Activated T-cell treated with anti-CD3 and anti-CD28 coated beads, Interleukin-2, amount 50 U/mL, for 24 hours (primary cell): ENCODE measurements around the gene THSD1.
"Not testable (repeated sequence)": the region's sequence is repeated elsewhere in the genome, so short reads cannot be mapped to it uniquely, and the experiment has no call there.

Source experiments
- DNase-seq: peaks from one replicate; pipeline ENCODE4 v3.0.0-alpha.2; 2020
- H3K27ac Mint-ChIP-seq: 2 replicates; pipeline ENCODE4 v1.8.0; 2020; ENCODE audit warnings: mild to moderate bottlenecking, mixed read lengths
- H3K27me3 Mint-ChIP-seq: 2 replicates; pipeline ENCODE4 v1.8.0; 2020; ENCODE audit warnings: mixed read lengths
- H3K36me3 Mint-ChIP-seq: 2 replicates; pipeline ENCODE4 v1.8.0; 2020; ENCODE audit warnings: low read depth, mixed read lengths
- H3K4me1 Mint-ChIP-seq: 2 replicates; pipeline ENCODE4 v1.8.0; 2020; ENCODE audit warnings: low read depth, mixed read lengths
- H3K4me3 Mint-ChIP-seq: 2 replicates; pipeline ENCODE4 v1.8.0; 2020; ENCODE audit warnings: mild to moderate bottlenecking, moderate library complexity, mixed read lengths
- H3K9me3 Mint-ChIP-seq: 2 replicates; pipeline ENCODE4 v1.8.0; 2020; ENCODE audit warnings: mixed read lengths

THSD1 gene

GRCh38 chr13:52393572-52394357 lies 12.2 kb downstream of the THSD1 start:
- Mint-ChIP-seq H3K36me3 (no peaks in the 10 kb centered on the region), H3K27ac (no peak overlapping the region), H3K4me1 (no peaks in the 10 kb centered on the region), H3K27me3 (peaks cover 13% of the 10 kb centered on the region), H3K9me3 (no peaks in the 10 kb centered on the region), H3K4me3 (no peak overlapping the region)
- DNase-seq: no peak

- no peak overlapping the region for H3K27ac Mint-ChIP-seq
- H3K4me1 Mint-ChIP-seq: no peaks in the 10 kb centered on the region
- DNase-seq: no peak
- no peak overlapping the region for H3K4me3 Mint-ChIP-seq
- no peaks in the 10 kb centered on the region for H3K27me3 Mint-ChIP-seq
- no peaks in the 10 kb centered on the region for H3K36me3 Mint-ChIP-seq
- H3K9me3 Mint-ChIP-seq: peaks cover 7% of the 10 kb centered on the region
These were observed 18.3 kb downstream of the THSD1 start for GRCh38 chr13:52387721-52388120.

GRCh38 chr13:52385870-52386269 lies 20.1 kb downstream of the THSD1 start:
- Mint-ChIP-seq H3K4me3 (no peak overlapping the region), H3K27me3 (no peaks in the 10 kb centered on the region), H3K9me3 (peaks cover 7% of the 10 kb centered on the region), H3K27ac (no peak overlapping the region), H3K4me1 (no peaks in the 10 kb centered on the region), H3K36me3 (no peaks in the 10 kb centered on the region)
- no peak for DNase-seq

GRCh38 chr13:52383366-52383765 lies 22.6 kb downstream of the THSD1 start:
- H3K9me3 Mint-ChIP-seq: peaks cover 7% of the 10 kb centered on the region
- H3K4me1 Mint-ChIP-seq: no peaks in the 10 kb centered on the region
- H3K4me3 Mint-ChIP-seq: no peak overlapping the region
- H3K27me3 Mint-ChIP-seq: no peaks in the 10 kb centered on the region
- no peak overlapping the region for H3K27ac Mint-ChIP-seq
- H3K36me3 Mint-ChIP-seq: no peaks in the 10 kb centered on the region
- DNase-seq: no peak

- Mint-ChIP-seq H3K27me3 (no peaks in the 10 kb centered on the region), H3K4me3 (no peak overlapping the region), H3K4me1 (no peaks in the 10 kb centered on the region), H3K9me3 (no peaks in the 10 kb centered on the region), H3K27ac (no peak overlapping the region), H3K36me3 (no peaks in the 10 kb centered on the region)
- no peak for DNase-seq
These were observed 27.7 kb downstream of the THSD1 start for GRCh38 chr13:52378312-52378711.

GRCh38 chr13:52377898-52378297 lies 28.1 kb downstream of the THSD1 start:
- Mint-ChIP-seq H3K9me3 (no peaks in the 10 kb centered on the region), H3K4me3 (no peak overlapping the region), H3K36me3 (no peaks in the 10 kb centered on the region), H3K4me1 (no peaks in the 10 kb centered on the region), H3K27ac (no peak overlapping the region), H3K27me3 (no peaks in the 10 kb centered on the region)
- no peak for DNase-seq

GRCh38 chr13:52374873-52375411 lies 31.0 kb downstream of the THSD1 start:
- H3K4me3 Mint-ChIP-seq: no peak overlapping the region
- no peak overlapping the region for H3K27ac Mint-ChIP-seq
- no peaks in the 10 kb centered on the region for H3K27me3 Mint-ChIP-seq
- no peaks in the 10 kb centered on the region for H3K36me3 Mint-ChIP-seq
- no peak for DNase-seq
- H3K9me3 Mint-ChIP-seq: no peaks in the 10 kb centered on the region
- no peaks in the 10 kb centered on the region for H3K4me1 Mint-ChIP-seq

- Mint-ChIP-seq H3K27me3 (no peaks in the 10 kb centered on the region), H3K27ac (no peak overlapping the region), H3K36me3 (no peaks in the 10 kb centered on the region), H3K9me3 (no peaks in the 10 kb centered on the region), H3K4me1 (no peaks in the 10 kb centered on the region), H3K4me3 (no peak overlapping the region)
- DNase-seq: no peak
These were observed 31.6 kb downstream of the THSD1 start for GRCh38 chr13:52374389-52374788.

GRCh38 chr13:52373277-52373676 lies 32.7 kb downstream of the THSD1 start:
- not testable (repeated sequence) for DNase-seq, H3K4me3 Mint-ChIP-seq, H3K27ac Mint-ChIP-seq, H3K9me3 Mint-ChIP-seq, H3K4me1 Mint-ChIP-seq, H3K27me3 Mint-ChIP-seq, H3K36me3 Mint-ChIP-seq

- no peaks in the 10 kb centered on the region for H3K4me1 Mint-ChIP-seq
- H3K27ac Mint-ChIP-seq: no peak overlapping the region
- no peaks in the 10 kb centered on the region for H3K36me3 Mint-ChIP-seq
- no peaks in the 10 kb centered on the region for H3K9me3 Mint-ChIP-seq
- H3K4me3 Mint-ChIP-seq: no peak overlapping the region
- DNase-seq: no peak
- no peaks in the 10 kb centered on the region for H3K27me3 Mint-ChIP-seq
These were observed 34.2 kb downstream of the THSD1 start for GRCh38 chr13:52371736-52372247.

GRCh38 chr13:52366291-52366690 lies 39.7 kb downstream of the THSD1 start:
- DNase-seq: no peak
- Mint-ChIP-seq H3K4me3 (no peak overlapping the region), H3K4me1 (no peaks in the 10 kb centered on the region), H3K27me3 (peaks cover 7% of the 10 kb centered on the region), H3K27ac (no peak overlapping the region), H3K36me3 (no peaks in the 10 kb centered on the region), H3K9me3 (no peaks in the 10 kb centered on the region)

GRCh38 chr13:52362169-52362887 lies 43.6 kb downstream of the THSD1 start:
- not testable (repeated sequence) for DNase-seq, H3K4me1 Mint-ChIP-seq, H3K9me3 Mint-ChIP-seq, H3K36me3 Mint-ChIP-seq, H3K27ac Mint-ChIP-seq, H3K4me3 Mint-ChIP-seq
- H3K27me3 Mint-ChIP-seq: peaks cover 20% of the 10 kb centered on the region

GRCh38 chr13:52361225-52361624 lies 44.7 kb downstream of the THSD1 start:
- Mint-ChIP-seq H3K27me3 (peaks cover 23% of the 10 kb centered on the region), H3K4me1 (no peaks in the 10 kb centered on the region), H3K27ac (no peak overlapping the region), H3K9me3 (no peaks in the 10 kb centered on the region), H3K36me3 (no peaks in the 10 kb centered on the region), H3K4me3 (no peak overlapping the region)
- DNase-seq: no peak

- Mint-ChIP-seq H3K4me3 (no peak overlapping the region), H3K36me3 (no peaks in the 10 kb centered on the region), H3K27me3 (peaks cover 20% of the 10 kb centered on the region), H3K9me3 (no peaks in the 10 kb centered on the region), H3K27ac (no peak overlapping the region), H3K4me1 (no peaks in the 10 kb centered on the region)
- DNase-seq: no peak
These were observed 46.4 kb downstream of the THSD1 start for GRCh38 chr13:52359534-52359933.

GRCh38 chr13:52356327-52356726 lies 49.6 kb downstream of the THSD1 start:
- H3K4me3 Mint-ChIP-seq: no peak overlapping the region
- no peaks in the 10 kb centered on the region for H3K9me3 Mint-ChIP-seq
- peaks cover 19% of the 10 kb centered on the region for H3K27me3 Mint-ChIP-seq
- H3K36me3 Mint-ChIP-seq: no peaks in the 10 kb centered on the region
- no peak overlapping the region for H3K27ac Mint-ChIP-seq
- H3K4me1 Mint-ChIP-seq: no peaks in the 10 kb centered on the region
- DNase-seq: no peak
